Muscle layer of colon (tissue), 2 donors: ENCODE measurements around the gene MRPS14.
A peak's percentile ranks its signal among the peaks of the same experiment; 100 is the strongest.

Experiments
- H3K27ac ChIP-seq: one replicate; pipeline ENCODE4 v1.7.0; 2013; ENCODE audit warnings: low read depth, mild to moderate bottlenecking, low read length, moderate library complexity
- H3K27me3 ChIP-seq, 2 donors: one replicate each; pipeline ENCODE4 v1.7.0; 2013; ENCODE audit warnings: low read length in 2 of 2, mild to moderate bottlenecking in 2 of 2; ENCODE audit not compliant: insufficient read depth in 2 of 2, control insufficient read depth in 1 of 2
- H3K36me3 ChIP-seq: one replicate; pipeline ENCODE4 v1.7.0; 2013; ENCODE audit warnings: mild to moderate bottlenecking, low read length; ENCODE audit not compliant: insufficient read depth
- H3K4me1 ChIP-seq: one replicate; pipeline ENCODE4 v1.7.0; 2013; ENCODE audit warnings: mild to moderate bottlenecking, low read length; ENCODE audit not compliant: insufficient read depth
- H3K4me3 ChIP-seq, 2 donors: one replicate each; pipeline ENCODE4 v1.7.0; 2013; ENCODE audit warnings: low read length in 2 of 2, low read depth in 1 of 2, mild to moderate bottlenecking in 1 of 2, moderate library complexity in 1 of 2
- H3K9ac ChIP-seq: one replicate; pipeline ENCODE4 v1.7.0; 2013; ENCODE audit warnings: low read length
- H3K9me3 ChIP-seq: one replicate; pipeline ENCODE4 v1.7.0; 2013; ENCODE audit warnings: mild to moderate bottlenecking, low read length
- donor health status: abdominal sarcoma.
- donor health status: Adenocarcinoma of cecum.

Gene MRPS14

GRCh38 chr1:174964972-174965361, 58.3 kb downstream of the MRPS14 start:
- Histone ChIP-seq H3K9me3 (no peaks in the 10 kb centered on the region), H3K27ac (peak overlapping the region; percentile 22), H3K27me3 (no peaks in the 10 kb centered on the region), H3K4me3 (peak overlapping the region in 1 of 2 donors; percentile 16), H3K36me3 (no peaks in the 10 kb centered on the region), H3K9ac (no peak overlapping the region), H3K4me1 (peaks cover 34% of the 10 kb centered on the region)

DNA sequence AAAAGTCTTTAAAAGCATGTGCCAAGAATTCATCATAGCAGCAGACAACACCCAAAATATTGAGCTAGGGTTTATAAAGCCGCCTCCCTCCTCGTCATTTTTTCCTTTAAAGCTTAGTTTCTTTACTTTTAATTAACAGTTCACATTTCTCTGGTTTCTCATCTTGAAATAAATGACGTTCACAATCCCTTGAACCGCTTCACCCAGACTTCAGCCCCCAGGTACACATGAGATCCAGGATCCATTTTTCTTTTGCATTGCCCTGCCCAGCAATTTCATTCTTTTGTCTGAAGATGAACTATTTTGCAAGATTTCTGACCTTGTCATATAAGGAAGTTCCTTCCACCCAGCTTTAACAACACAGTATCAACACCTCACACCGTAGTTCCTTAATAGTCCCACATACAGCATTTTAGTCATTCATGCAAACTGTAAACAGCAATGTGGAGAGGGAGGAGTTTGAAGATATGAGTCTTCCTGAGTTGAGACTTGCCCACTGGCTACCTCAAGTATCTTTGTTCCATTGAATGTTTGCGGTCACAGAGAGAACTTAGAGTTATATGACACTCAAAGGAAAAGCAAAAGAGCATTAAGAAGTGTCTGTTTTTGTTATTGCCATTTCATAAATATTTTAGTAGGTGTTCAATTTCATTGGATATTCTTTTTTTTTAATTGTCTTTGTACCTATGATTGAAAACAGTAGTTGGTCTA, 58.8 kb downstream of the MRPS14 start:
- Histone ChIP-seq H3K27ac (peak overlapping the region; percentile 22), H3K36me3 (no peaks in the 10 kb centered on the region), H3K4me3 (peak overlapping the region in 1 of 2 donors; percentile 16), H3K9me3 (no peaks in the 10 kb centered on the region), H3K27me3 (no peaks in the 10 kb centered on the region), H3K4me1 (peaks cover 34% of the 10 kb centered on the region), H3K9ac (no peak overlapping the region)

- H3K4me3 ChIP-seq: no peak overlapping the region
- no peaks in the 10 kb centered on the region for H3K9me3 ChIP-seq
- H3K36me3 ChIP-seq: no peaks in the 10 kb centered on the region
- no peak overlapping the region for H3K27ac ChIP-seq
- no peaks in the 10 kb centered on the region for H3K27me3 ChIP-seq
- peaks cover 34% of the 10 kb centered on the region for H3K4me1 ChIP-seq
- H3K9ac ChIP-seq: no peak overlapping the region
Measured at GRCh38 chr1:174963529-174964125, 59.6 kb downstream of the MRPS14 start.
